A549 (cell line): Measurements from ENCODE around the gene PDE10A. TPM values are rescaled to one million over a fixed set of nuclear protein-coding genes. Genes with fewer than 3 reads are reported as not detected.

Experiments used
- ATAC-seq, 2 experiments: fragments of 200-7000 bp in 1 of 2; fragments of >200 bp in 1 of 2; cut with Nextera tagmentation in 1 of 2; cut with Tn5 transposase in 1 of 2; 3 replicates each; pipeline versions ENCODE4 v1.8.0 to v1.9.1; 2018 to 2020; ENCODE audit warnings: mild to moderate bottlenecking in 1 of 2, moderate library complexity in 1 of 2
- CTCF ChIA-PET: fragments of 300-600 bp; sonication (Branson Sonifier 250); formaldehyde crosslinking; extraction: SDS; loops from one replicate; lab custom pipeline; 2021; ENCODE audit warnings: antibody characterized with exemption, inconsistent platforms; lab: Yijun Ruan, JAX
- POLR2A ChIA-PET: fragments of 350-600 bp; formaldehyde crosslinking; extraction: SDS; loops from one replicate; lab custom pipeline; 2021; ENCODE audit warnings: antibody characterized with exemption, inconsistent platforms; lab: Yijun Ruan, JAX
- DNase-seq, 2 experiments: peaks; one replicate each; pipeline versions ENCODE4 v3.0.0 to v3.0.0-alpha.2; 2011 to 2016; ENCODE audit warnings: low read depth in 1 of 2, low spot score in 1 of 2
- FAIRE-seq: peaks from 2 replicates; lab custom pipeline; 2011; peaks lifted over from hg19 to GRCh38; lab: Jason Lieb, UNC
- H3K27ac ChIP-seq, 2 experiments: fragments of >200 bp; sonication (Bioruptor Twin); formaldehyde crosslinking; 3 replicates each; pipeline ENCODE4 v1.5.1; 2016 to 2017
- H3K4me1 ChIP-seq: fragments of >200 bp; sonication (Bioruptor Twin); formaldehyde crosslinking; 3 replicates; pipeline ENCODE4 v1.6.1; 2016
- H3K4me2 ChIP-seq: fragments of >200 bp; sonication (Bioruptor Twin); formaldehyde crosslinking; 3 replicates; pipeline ENCODE4 v1.6.1; 2016
- H3K4me3 ChIP-seq: fragments of >200 bp; sonication (Bioruptor Twin); formaldehyde crosslinking; 3 replicates; pipeline ENCODE4 v1.5.1; 2016
- H3K9me3 ChIP-seq: fragments of >200 bp; sonication (Bioruptor Twin); formaldehyde crosslinking; 3 replicates; pipeline ENCODE4 v1.6.1; 2016
- BCL3 ChIP-seq: fragments of >200 bp; sonication (Bioruptor Twin); formaldehyde crosslinking; IDR thresholded peaks from 3 replicates; pipeline ENCODE4 v1.6.1; 2016
- CEBPB ChIP-seq, 2 experiments: fragments of >200 bp in 1 of 2; sonication (Bioruptor Twin) in 1 of 2; formaldehyde crosslinking in 1 of 2; IDR thresholded peaks; 2 replicates each; pipeline ENCODE4 v1.6.1; 2012 to 2016
- EHF ChIP-seq: fragments of 250-450 bp; sonication (Bioruptor Pico); IDR thresholded peaks from 2 replicates; pipeline ENCODE4 v1.5.0; 2020; ENCODE audit warnings: mild to moderate bottlenecking
- EP300 ChIP-seq, 2 experiments: fragments of >200 bp; sonication (Bioruptor Twin); formaldehyde crosslinking; IDR thresholded peaks; 2 replicates in 1 of 2; 3 replicates in 1 of 2; pipeline ENCODE4 v1.6.1; 2016 to 2017
- ESRRA ChIP-seq: fragments of 150-350 bp; IDR thresholded peaks from 2 replicates; pipeline ENCODE4 v1.6.1; 2014; ENCODE audit warnings: mild to moderate bottlenecking, low read length, borderline replicate concordance
- FOSL2 ChIP-seq, 2 experiments: fragments of 450-650 bp in 1 of 2; fragments of >200 bp in 1 of 2; sonication (Bioruptor Twin) in 1 of 2; formaldehyde crosslinking; IDR thresholded peaks; 2 replicates each; pipeline versions ENCODE4 v1.5.0 to v1.6.1; 2016 to 2020; ENCODE audit warnings: mild to moderate bottlenecking in 1 of 2, moderate library complexity in 1 of 2
- GATA3 ChIP-seq: IDR thresholded peaks from 2 replicates; pipeline ENCODE4 v1.6.1; 2012; ENCODE audit warnings: borderline replicate concordance
- HEYL ChIP-seq: fragments of 250-450 bp; sonication (Bioruptor Pico); IDR thresholded peaks from 2 replicates; pipeline ENCODE4 v1.8.0; 2021; ENCODE audit warnings: mild to moderate bottlenecking, moderate library complexity
- HOXA7 ChIP-seq: fragments of 250-450 bp; sonication (Bioruptor Pico); IDR thresholded peaks from 2 replicates; pipeline ENCODE4 v1.5.0; 2020; ENCODE audit warnings: mild to moderate bottlenecking, moderate library complexity
- HOXB13 ChIP-seq: fragments of 250-450 bp; sonication (Bioruptor Pico); IDR thresholded peaks from 2 replicates; pipeline ENCODE4 v1.5.0; 2020; ENCODE audit warnings: low read depth, mild to moderate bottlenecking, moderate library complexity
- JUNB ChIP-seq: fragments of >200 bp; sonication (Bioruptor Twin); formaldehyde crosslinking; IDR thresholded peaks from 2 replicates; pipeline ENCODE4 v1.6.1; 2016
- NFE2L2 ChIP-seq: fragments of 150-350 bp; conservative IDR thresholded peaks from 2 replicates; pipeline ENCODE4 v1.6.1; 2014; ENCODE audit warnings: low read length
- NPAS2 ChIP-seq: fragments of 250-450 bp; sonication (Bioruptor Pico); IDR thresholded peaks from 2 replicates; pipeline ENCODE4 v1.8.0; 2022; ENCODE audit warnings: mild to moderate bottlenecking, moderate library complexity, borderline replicate concordance
- PHF8 ChIP-seq: fragments of 200-600 bp; sonication (generic); IDR thresholded peaks from 2 replicates; pipeline ENCODE4 v1.6.1; 2016; ENCODE audit warnings: low read depth, mild to moderate bottlenecking, antibody characterized with exemption, moderate library complexity, borderline replicate concordance
- POLR2AphosphoS2 ChIP-seq: conservative IDR thresholded peaks from 2 replicates; pipeline ENCODE4 v1.6.1; 2012; ENCODE audit warnings: low read length, improper control_type of control experiment, inconsistent platforms
- RAD21 ChIP-seq, 2 experiments: fragments of >200 bp in 1 of 2; sonication (Bioruptor Twin) in 1 of 2; formaldehyde crosslinking in 1 of 2; IDR thresholded peaks in 1 of 2; conservative IDR thresholded peaks in 1 of 2; 2 replicates in 1 of 2; 3 replicates in 1 of 2; pipeline ENCODE4 v1.6.1; 2012 to 2018; ENCODE audit warnings: inconsistent platforms in 1 of 2
- REST ChIP-seq: fragments of 200-600 bp; sonication (generic); IDR thresholded peaks from 2 replicates; pipeline ENCODE4 v1.6.1; 2016; ENCODE audit warnings: antibody characterized with exemption, mild to moderate bottlenecking, moderate library complexity
- TP53 ChIP-seq: fragments of 250-450 bp; sonication (Bioruptor Pico); IDR thresholded peaks from 2 replicates; pipeline ENCODE4 v1.5.0; 2021; ENCODE audit warnings: mild to moderate bottlenecking, moderate library complexity
- ZC3H11A ChIP-seq: fragments of 450-650 bp; IDR thresholded peaks from 2 replicates; pipeline ENCODE4 v1.6.1; 2014; ENCODE audit warnings: antibody characterized with exemption, mild to moderate bottlenecking
- ZNF302 ChIP-seq: fragments of 250-450 bp; sonication (Bioruptor Pico); IDR thresholded peaks from 2 replicates; pipeline ENCODE4 v1.9.0; 2021; ENCODE audit warnings: inconsistent platforms, mild to moderate bottlenecking, moderate library complexity
- WGBS: methylation state at CpG from one replicate; pipeline ENCODE4 v1.1.6; 2017; ENCODE audit errors: missing lambda C conversion rate; 5-methylcytosine and 5-hydroxymethylcytosine counted together
- polyA plus RNA-seq, 4 experiments: library from polyadenylated mRNA; depleted of rRNA in 3 of 4; stranded (reverse); fragments of >200 nt; fragmentation: RNase III in 1 of 4; extraction: RNeasy Plus Mini Kit Qiagen cat#74134 plus additional on column Dnase treatment in 1 of 4; gene quantifications; 2 replicates in 3 of 4; 3 replicates in 1 of 4; pipeline ENCODE4 v1.2.3, GENCODE V29; 2011 to 2017
- TF ChIP-seq, protein P1 (sequence below): IDR thresholded peaks from 2 replicates; pipeline ENCODE4 v1.6.1; 2012
- TF ChIP-seq, protein P2 (sequence below): fragments of >200 bp; sonication (Bioruptor Twin); formaldehyde crosslinking; IDR thresholded peaks from 3 replicates; pipeline ENCODE4 v1.5.1; 2016

The PDE10A gene
- polyA plus RNA-seq, 2 of the 4 experiments (the other 2 are of a cell fraction): 44.9 to 92.5 TPM

- H3K27ac ChIP-seq: peak overlapping the region; percentile 80 to 86
- no peak for TF ChIP-seq HEYL (CRISPR knock-in tag)
- TF ChIP-seq POLR2AphosphoS2: no peak
- TF ChIP-seq, protein P1, sequence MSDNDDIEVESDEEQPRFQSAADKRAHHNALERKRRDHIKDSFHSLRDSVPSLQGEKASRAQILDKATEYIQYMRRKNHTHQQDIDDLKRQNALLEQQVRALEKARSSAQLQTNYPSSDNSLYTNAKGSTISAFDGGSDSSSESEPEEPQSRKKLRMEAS: 0 out of 2 replicates have a peak, but pooled peaks have one; percentile 17
- 0 out of 2 replicates have a peak, but pooled peaks have one; percentile 37 for TF ChIP-seq FOSL2 (IDR thresholded peaks at IDR 0.05)
- TF ChIP-seq FOSL2 (CRISPR knock-in tag; IDR thresholded peaks at IDR 0.05): peak; percentile 83
- no peak for TF ChIP-seq NFE2L2
- TF ChIP-seq EHF (CRISPR knock-in tag): no peak
- TF ChIP-seq TP53 (CRISPR knock-in tag): no peak
- no peak for TF ChIP-seq NPAS2 (CRISPR knock-in tag)
- 0 out of 3 replicates have a peak, but pooled peaks have one; percentile 21 for TF ChIP-seq BCL3
- TF ChIP-seq HOXA7 (CRISPR knock-in tag): no peak
- peak; percentile 53 to 75; a peak in 3 of 5 replicates for TF ChIP-seq EP300 (IDR thresholded peaks at IDR 0.05)
- TF ChIP-seq REST: no peak
- peak in 1 of 2 experiments; percentile 48; a peak in 2 of 4 replicates for TF ChIP-seq CEBPB (IDR thresholded peaks at IDR 0.05)
- no peak for TF ChIP-seq PHF8
- TF ChIP-seq GATA3: peak; percentile 68; the same call in 1 of the 2 replicates
- no peak for TF ChIP-seq HOXB13 (CRISPR knock-in tag)
- TF ChIP-seq ESRRA: no peak
- TF ChIP-seq ZC3H11A: no peak
- no peak for TF ChIP-seq RAD21 (conservative IDR thresholded peaks at IDR 0.05 in 1 of 2, IDR thresholded peaks at IDR 0.05 in 1 of 2)
- peak; percentile 78 for TF ChIP-seq JUNB
- TF ChIP-seq, protein P2, sequence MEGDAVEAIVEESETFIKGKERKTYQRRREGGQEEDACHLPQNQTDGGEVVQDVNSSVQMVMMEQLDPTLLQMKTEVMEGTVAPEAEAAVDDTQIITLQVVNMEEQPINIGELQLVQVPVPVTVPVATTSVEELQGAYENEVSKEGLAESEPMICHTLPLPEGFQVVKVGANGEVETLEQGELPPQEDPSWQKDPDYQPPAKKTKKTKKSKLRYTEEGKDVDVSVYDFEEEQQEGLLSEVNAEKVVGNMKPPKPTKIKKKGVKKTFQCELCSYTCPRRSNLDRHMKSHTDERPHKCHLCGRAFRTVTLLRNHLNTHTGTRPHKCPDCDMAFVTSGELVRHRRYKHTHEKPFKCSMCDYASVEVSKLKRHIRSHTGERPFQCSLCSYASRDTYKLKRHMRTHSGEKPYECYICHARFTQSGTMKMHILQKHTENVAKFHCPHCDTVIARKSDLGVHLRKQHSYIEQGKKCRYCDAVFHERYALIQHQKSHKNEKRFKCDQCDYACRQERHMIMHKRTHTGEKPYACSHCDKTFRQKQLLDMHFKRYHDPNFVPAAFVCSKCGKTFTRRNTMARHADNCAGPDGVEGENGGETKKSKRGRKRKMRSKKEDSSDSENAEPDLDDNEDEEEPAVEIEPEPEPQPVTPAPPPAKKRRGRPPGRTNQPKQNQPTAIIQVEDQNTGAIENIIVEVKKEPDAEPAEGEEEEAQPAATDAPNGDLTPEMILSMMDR: no peak
- no peak for TF ChIP-seq ZNF302
- H3K4me1 ChIP-seq: peaks cover 82% of the 10 kb centered on the region
- H3K4me2 ChIP-seq: peak overlapping the region; percentile 81
- ChIA-PET CTCF (interaction anchor here (0.8 to 1.5 kb wide), 3 partner anchors 11 to 134 kb away, joined by 3 to 7 read pairs (median 3); no protein-coding TSS in a partner anchor), POLR2A (no interaction called here)
- H3K9me3 ChIP-seq: no peaks in the 10 kb centered on the region
- DNase-seq: peak in 1 of 2 experiments; percentile 76
- peak; percentile 49 to 73 for ATAC-seq
- no peak for FAIRE-seq
- 23% methylated on average over 6 of the region's 6 CpGs for WGBS
- 0 out of 3 replicates have a peak overlapping the region, but pooled peaks have one; percentile 12 for H3K4me3 ChIP-seq
These were observed 88.6 kb downstream of the PDE10A start for GRCh38 chr6:165574220-165575157.
